ENCODE data around the gene VPS26B. TPM values are rescaled to one million over a fixed set of nuclear protein-coding genes. Genes with fewer than 3 reads are reported as not detected.

VPS26B gene
- total RNA-seq, 2 experiments from 2014 or later = 33.5 to 35.5 TPM

GRCh38 chr11:134229126-134229790, 4.8 kb downstream of the VPS26B start:
- ChIA-PET CTCF (interaction anchor here (1.0 kb wide), 1 partner anchor 48 kb away, joined by 3 read pairs; no protein-coding TSS in a partner anchor), POLR2A (interaction anchor here (0.6 to 1.2 kb wide), 3 partner anchors 20 to 47 kb away, joined by 3 to 4 read pairs (median 3); partner anchors contain the start of gene GLB1L3)

DNA sequence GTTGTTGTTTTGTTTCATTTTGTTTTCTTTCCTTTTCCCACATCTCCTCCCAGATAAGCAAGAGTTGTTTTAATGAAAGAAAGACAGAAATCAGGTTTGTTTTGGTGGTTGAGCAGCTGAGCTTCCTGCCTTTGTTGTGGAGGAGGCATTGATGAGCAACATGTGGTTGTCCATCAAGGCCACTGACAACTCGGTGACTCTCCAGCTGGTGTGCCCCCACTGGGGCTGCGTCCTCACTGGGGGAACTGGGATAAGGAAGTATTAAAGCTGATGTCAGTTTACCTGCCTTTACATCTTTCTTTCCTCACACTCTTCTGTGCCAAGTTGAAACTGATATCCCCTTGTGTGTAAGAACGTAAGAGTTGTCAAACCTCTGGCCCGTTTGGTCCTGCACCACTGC, 5.9 kb downstream of the VPS26B start:
- CTCF ChIA-PET = no interaction called here
- POLR2A ChIA-PET = no interaction called here

- POLR2A ChIA-PET = no interaction called here
- CTCF ChIA-PET = no interaction called here
Measured at GRCh38 chr11:134231958-134232659, 7.6 kb downstream of the VPS26B start.

DNA sequence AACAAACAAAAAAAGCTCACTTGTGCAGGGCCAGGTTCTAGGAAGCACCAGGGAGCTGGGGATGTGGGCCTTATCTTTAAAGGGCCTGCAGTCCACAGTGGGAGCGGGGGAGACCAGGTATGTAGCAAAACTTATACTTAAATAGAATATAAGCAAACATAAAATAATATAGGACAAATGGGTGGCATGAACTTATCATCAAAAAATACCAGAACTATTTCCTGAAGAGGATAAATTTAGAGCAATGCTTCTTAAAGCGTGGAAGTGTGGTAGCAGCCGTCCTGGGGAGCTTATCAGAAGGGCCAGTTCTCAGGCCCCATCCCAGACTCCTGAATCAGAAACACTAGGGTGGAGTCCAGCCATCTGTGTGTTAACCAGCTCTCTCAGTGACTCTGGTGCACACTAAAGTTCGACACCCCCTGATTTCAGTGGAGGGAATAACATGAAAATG, 9.3 kb downstream of the VPS26B start:
- ChIA-PET POLR2A (no interaction called here), CTCF (interaction anchor here (1.2 to 1.8 kb wide), 2 partner anchors 8 to 26 kb away, joined by 3 to 4 read pairs; no protein-coding TSS in a partner anchor)

- CTCF ChIA-PET = no interaction called here
Measured at GRCh38 chr11:134235399-134235798, 10.9 kb downstream of the VPS26B start.

GRCh38 chr11:134236834-134237556, 12.5 kb downstream of the VPS26B start:
- ChIA-PET POLR2A (no interaction called here), CTCF (no interaction called here)

More at GRCh38 chr11:134235399-134235798, 10.9 kb downstream of the VPS26B start:
- POLR2A ChIA-PET = no interaction called here

GRCh38 chr11:134237557-134237922, 13.1 kb downstream of the VPS26B start:
- ChIA-PET POLR2A (no interaction called here), CTCF (no interaction called here)

DNA sequence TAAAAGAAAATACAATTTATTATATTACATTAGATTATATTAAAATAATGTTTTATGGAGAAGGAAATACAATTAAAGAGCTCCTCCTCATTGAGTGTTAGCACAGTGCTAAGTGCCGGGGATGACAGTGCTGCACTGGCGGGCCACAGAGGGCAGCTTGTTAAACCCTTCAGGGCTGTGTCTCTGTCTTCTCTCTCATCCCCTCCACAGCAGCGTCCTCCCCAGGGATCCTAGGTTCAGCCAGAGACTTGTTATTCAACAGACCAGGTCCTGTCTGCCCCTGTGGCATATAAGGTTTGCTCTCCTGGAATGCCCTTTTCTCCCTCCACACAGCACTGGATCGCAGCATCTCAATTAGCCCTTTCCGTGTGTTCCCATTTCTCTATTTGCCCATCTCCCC, 14.5 kb downstream of the VPS26B start:
- POLR2A ChIA-PET = no interaction called here
- CTCF ChIA-PET = interaction anchor here (1.4 kb wide), 1 partner anchor 10 kb away, joined by 3 read pairs; no protein-coding TSS in a partner anchor

GRCh38 chr11:134240592-134240991, 16.1 kb downstream of the VPS26B start:
- POLR2A ChIA-PET = no interaction called here
- CTCF ChIA-PET = interaction anchor here (0.9 kb wide), 1 partner anchor 8 kb away, joined by 3 read pairs; no protein-coding TSS in a partner anchor

DNA sequence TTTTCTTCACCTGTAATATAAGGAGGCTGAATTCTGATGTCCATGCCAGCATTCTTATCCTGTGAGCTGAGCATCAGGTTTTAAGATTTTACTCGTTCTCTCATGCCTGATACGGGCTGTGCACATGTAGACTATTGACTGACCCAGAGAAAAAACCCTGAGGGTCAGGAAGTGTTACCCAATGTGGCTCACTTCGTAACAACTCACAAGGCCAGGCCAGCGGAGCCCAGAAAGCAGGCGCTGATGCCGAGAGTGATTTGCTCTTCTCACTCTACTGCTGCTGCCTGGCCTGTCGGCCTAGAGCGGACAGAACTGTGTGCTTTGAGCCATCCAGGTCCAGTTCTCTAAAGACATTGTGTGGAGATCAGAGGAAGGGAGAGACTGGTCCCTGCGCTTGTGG, 17.9 kb downstream of the VPS26B start:
- ChIA-PET CTCF (no interaction called here), POLR2A (no interaction called here)

DNA sequence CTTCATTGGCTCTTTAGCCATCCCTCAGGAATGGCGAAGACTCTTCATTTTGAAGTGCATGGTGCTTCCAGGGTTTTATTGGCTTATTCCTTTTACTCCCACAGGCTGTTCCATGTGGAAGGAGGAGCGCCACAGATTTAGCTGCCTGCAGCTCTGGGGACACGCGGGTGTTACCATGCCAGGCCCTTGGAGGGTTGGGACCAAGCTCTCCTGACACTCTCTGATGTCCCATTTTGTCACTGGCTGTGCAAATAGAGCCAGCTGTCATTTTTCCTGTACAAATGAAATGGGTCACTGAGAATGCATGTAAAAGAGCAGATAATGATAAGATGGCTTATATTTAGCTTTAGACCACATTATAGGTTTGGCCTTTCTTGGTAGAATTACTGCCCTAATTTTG, 19.4 kb downstream of the VPS26B start:
- POLR2A ChIA-PET = interaction anchor here (0.6 to 1.2 kb wide), 3 partner anchors 10 to 42 kb away, joined by 3 to 4 read pairs (median 3); partner anchors contain the start of genes ACAD8, NCAPD3 and VPS26B
- CTCF ChIA-PET = interaction anchor here (0.6 to 2.1 kb wide), 2 partner anchors 19 to 47 kb away, joined by 4 to 7 read pairs; partner anchors contain the start of genes NCAPD3 and VPS26B

- CTCF ChIA-PET = interaction anchor here (0.6 to 2.1 kb wide), 2 partner anchors 20 to 48 kb away, joined by 4 to 7 read pairs; partner anchors contain the start of genes NCAPD3 and VPS26B
- POLR2A ChIA-PET = interaction anchor here (1.0 to 1.2 kb wide), 2 partner anchors 9 to 20 kb away, joined by 3 read pairs; partner anchors contain the start of genes ACAD8, NCAPD3 and VPS26B
Measured at GRCh38 chr11:134244593-134244992, 20.1 kb downstream of the VPS26B start.

DNA sequence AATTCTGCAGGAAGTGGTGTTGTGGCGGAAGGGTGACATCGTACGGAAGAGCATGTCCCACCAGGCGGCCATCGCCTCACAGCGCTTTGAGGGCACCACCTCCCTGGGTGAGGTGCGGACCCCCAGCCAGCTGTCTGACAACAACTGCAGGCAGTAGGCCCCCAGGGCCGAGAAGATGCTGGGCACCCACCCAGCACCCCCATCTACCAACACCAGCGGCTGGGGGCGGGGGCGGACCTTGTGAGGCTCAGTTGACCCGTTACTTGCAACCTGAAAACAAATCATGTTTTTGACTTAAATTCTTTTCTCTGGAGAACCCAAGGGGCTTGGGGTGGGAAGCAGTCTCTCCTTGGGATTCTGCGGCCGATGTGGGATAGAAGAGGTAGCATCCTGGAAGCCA, 21.0 kb downstream of the VPS26B start:
- POLR2A ChIA-PET = no interaction called here
- CTCF ChIA-PET = interaction anchor here (2.1 kb wide), 1 partner anchor 20 kb away, joined by 7 read pairs; the partner anchor contains the start of genes NCAPD3 and VPS26B

GRCh38 chr11:134246100-134246499, 21.6 kb downstream of the VPS26B start:
- ChIA-PET POLR2A (no interaction called here), CTCF (interaction anchor here (2.1 kb wide), 1 partner anchor 21 kb away, joined by 7 read pairs; the partner anchor contains the start of genes NCAPD3 and VPS26B)

DNA sequence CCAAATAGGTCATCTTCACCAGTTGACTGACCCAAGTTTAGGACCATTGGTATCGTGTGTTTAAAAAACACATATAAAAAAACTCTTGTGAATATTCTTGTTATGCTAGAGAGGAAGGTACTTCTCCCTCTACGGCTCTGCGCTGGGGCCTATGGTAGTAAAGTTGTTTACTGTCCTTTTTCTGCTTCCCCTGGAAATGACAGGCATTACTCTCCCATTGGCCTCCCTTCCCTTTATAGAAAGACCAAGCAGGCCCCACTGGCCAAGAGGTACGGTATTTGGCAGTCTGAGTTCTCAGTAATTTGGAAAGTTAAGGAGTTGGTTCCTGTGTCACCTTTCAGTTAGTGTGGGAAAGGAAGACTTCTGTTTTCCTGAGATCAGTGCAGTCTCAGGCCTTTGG, 22.2 kb downstream of the VPS26B start:
- ChIA-PET POLR2A (no interaction called here), CTCF (no interaction called here)

DNA sequence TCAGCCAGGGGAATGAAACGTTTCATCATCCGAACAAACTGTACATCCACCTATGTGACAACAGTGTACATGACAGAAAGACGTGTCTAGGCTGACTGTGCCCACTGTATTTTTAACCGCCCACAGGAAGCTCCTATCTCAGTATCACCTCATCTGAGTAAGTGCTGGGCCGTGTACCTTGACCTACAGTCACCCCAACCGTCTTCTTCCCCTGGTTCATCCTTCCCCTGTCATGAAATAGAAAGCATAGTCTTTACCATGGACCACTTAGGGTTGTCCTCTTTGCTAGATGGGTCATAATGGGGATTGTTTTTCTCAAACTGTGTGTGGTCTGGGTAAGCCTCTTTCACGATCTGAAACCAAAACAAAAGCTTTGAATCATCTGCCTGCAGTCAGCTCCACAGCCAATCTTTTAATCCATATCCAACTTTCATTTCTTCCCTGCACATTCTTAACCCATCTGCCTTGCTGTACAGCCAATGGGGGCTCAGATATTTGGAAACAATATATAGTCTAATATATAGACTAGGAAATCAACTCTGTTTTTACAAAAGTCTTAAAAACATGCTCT, 24.5 kb downstream of the VPS26B start:
- CTCF ChIA-PET = interaction anchor here (0.8 to 1.8 kb wide), 7 partner anchors 8 to 42 kb away, joined by 3 to 6 read pairs (median 3); partner anchors contain the start of gene GLB1L3

GRCh38 chr11:134250246-134250645, 25.8 kb downstream of the VPS26B start:
- CTCF ChIA-PET = no interaction called here
- POLR2A ChIA-PET = no interaction called here

More for the DNA sequence above, 24.5 kb downstream of the VPS26B start:
- POLR2A ChIA-PET = interaction anchor here (1.0 to 2.4 kb wide), 3 partner anchors 20 to 24 kb away, joined by 3 to 20 read pairs (median 3); partner anchors contain the start of genes NCAPD3 and VPS26B

DNA sequence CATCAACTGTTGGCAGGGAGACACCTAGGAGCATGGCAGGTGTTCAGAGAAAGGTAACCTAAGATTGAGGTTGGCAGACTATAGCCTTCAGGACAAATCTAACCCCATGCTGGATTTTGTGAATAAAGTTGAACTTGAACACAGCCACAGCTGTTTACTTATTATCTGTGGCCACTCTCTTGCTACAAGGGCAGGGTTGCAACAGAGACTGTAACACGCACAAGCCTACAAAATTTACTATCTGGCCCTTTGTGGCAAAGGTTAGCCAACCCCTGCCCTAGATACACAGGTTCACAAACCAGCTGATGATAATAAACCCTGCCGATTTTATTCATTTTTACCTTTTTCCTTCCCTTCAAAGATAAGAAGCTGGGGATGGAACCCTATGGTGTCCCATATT, 26.2 kb downstream of the VPS26B start:
- CTCF ChIA-PET = interaction anchor here (2.4 kb wide), 1 partner anchor 11 kb away, joined by 8 read pairs; no protein-coding TSS in a partner anchor

More for the DNA sequence above, 26.2 kb downstream of the VPS26B start:
- POLR2A ChIA-PET = interaction anchor here (0.6 to 3.1 kb wide), 2 partner anchors 13 to 26 kb away, joined by 3 to 19 read pairs; partner anchors contain the start of gene VPS26B

Data from activated CD8-positive, alpha-beta memory T cell treated with anti-CD3 and anti-CD28 coated beads for 36 hours (primary cell).